ENCODE data around the gene TEKT3. TPM values are rescaled to one million over a fixed set of nuclear protein-coding genes. Genes with fewer than 3 reads are reported as not detected.

Gene TEKT3
- total and polyA plus RNA-seq, 5 experiments from 2014 or later: not detected

GRCh38 chr17:15267996-15268395 lies 73.4 kb downstream of the TEKT3 start:
- Mint-ChIP-seq H3K27me3 (peaks cover 18 to 52% (median 40%) of the 10 kb centered on the region in 5 donors), H3K4me3 (no peak overlapping the region), H3K27ac (no peak overlapping the region), H3K9me3 (no peaks in the 10 kb centered on the region), H3K4me1 (peaks cover 0 to 2% (median 0%) of the 10 kb centered on the region in 4 donors), H3K36me3 (no peaks in the 10 kb centered on the region)
- no peak for ATAC-seq
- POLR2A ChIA-PET: no interaction called here
- no peak for DNase-seq

DNA sequence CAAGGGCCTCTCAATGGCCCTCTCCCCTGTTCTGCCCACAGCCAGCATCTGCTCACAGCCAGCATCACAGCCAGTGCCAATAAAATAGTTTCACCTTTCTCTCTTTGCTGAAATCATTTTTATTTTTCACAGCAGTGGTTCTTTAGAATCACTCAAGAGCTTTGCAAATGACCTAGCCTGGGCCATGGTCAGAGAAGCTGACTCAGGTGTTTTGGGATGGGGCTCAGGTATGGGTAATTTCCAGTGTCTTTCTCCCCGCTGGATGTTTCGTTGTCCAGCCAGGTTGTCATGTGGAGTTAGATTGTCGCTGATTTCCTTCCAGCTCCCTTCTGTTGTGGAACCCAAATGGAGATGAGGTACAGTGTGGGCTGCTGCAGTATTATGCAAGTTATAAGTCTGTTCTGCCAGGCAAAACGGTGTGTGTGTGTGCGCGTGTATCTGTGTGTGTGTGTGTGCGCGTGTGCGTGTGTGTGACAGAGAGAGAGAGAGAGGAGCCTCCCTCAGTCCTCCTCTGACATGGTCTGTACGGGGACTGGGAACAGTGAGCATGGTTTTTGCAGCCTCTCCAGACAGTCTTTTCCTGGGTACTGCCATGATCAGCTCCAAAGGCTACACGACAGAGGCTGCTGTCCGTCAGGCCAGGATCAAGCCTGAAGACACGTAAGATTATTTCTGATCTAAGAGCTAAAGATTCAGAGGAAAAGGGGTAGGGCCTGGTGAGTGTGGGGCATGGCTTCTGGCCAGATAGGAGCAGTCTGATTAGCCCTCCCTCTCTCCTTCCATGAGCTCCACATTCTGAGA lies 74.9 kb downstream of the TEKT3 start:
- POLR2A ChIA-PET: no interaction called here
- Mint-ChIP-seq H3K27me3 (peaks cover 25 to 67% (median 44%) of the 10 kb centered on the region in 5 donors), H3K36me3 (no peaks in the 10 kb centered on the region), H3K4me3 (no peak overlapping the region), H3K4me1 (peaks cover 4 to 8% (median 5%) of the 10 kb centered on the region in 4 donors), H3K9me3 (no peaks in the 10 kb centered on the region), H3K27ac (no peak overlapping the region)
- no peak for DNase-seq
- ATAC-seq: no peak

- Mint-ChIP-seq H3K4me3 (no peak within 1 kb of the TSS), H3K27ac (no peak within 1 kb of the TSS), H3K27me3 (peaks cover 30 to 81% (median 46%) of the 10 kb centered on the region in 5 donors), H3K9me3 (no peaks in the 10 kb centered on the region), H3K4me1 (peaks cover 4 to 13% (median 12%) of the 10 kb centered on the region in 4 donors), H3K36me3 (no peaks in the 10 kb centered on the region)
- DNase-seq (no peak), ATAC-seq (no peak)
- POLR2A ChIA-PET: no interaction called here
Observed at GRCh38 chr17:15265131-15265530, 76.3 kb downstream of the TEKT3 start, which contains the start of gene PMP22. Gene PMP22 (minus strand): TSS chr17:15265326. CDS start chr17:15260727, 4,599 bp downstream.

- peaks cover 31 to 87% (median 47%) of the 10 kb centered on the region in 5 donors for H3K27me3 Mint-ChIP-seq
- H3K9me3 Mint-ChIP-seq: no peaks in the 10 kb centered on the region
- H3K4me1 Mint-ChIP-seq: peaks cover 4 to 14% (median 13%) of the 10 kb centered on the region in 4 donors
- no peak for DNase-seq
- no peak overlapping the region for H3K4me3 Mint-ChIP-seq
- ATAC-seq: no peak
- POLR2A ChIA-PET: no interaction called here
- no peak overlapping the region for H3K27ac Mint-ChIP-seq
- H3K36me3 Mint-ChIP-seq: no peaks in the 10 kb centered on the region
Observed at GRCh38 chr17:15264542-15264941, 76.9 kb downstream of the TEKT3 start.

DNA sequence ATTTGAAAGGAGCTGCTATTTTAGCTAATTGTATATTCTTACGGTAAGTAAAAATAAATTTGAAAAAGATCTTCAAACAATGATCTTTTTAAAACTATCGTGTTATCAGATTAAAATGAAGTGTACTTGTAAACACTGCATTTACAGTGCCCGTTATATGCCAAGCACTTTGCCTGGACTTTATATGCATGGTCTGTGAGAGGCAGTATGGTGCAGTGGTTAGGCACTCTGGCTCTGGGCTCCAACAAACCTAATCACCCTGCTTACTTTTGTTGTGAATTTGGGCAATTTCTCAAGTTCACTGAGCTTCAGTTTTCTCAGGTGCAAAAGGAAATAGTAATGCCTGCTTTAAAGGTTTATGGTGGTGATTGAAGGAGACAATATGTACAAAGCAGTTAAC lies 77.7 kb downstream of the TEKT3 start:
- no peaks in the 10 kb centered on the region for H3K36me3 Mint-ChIP-seq
- DNase-seq (no peak), ATAC-seq (no peak)
- POLR2A ChIA-PET: no interaction called here
- no peaks in the 10 kb centered on the region for H3K9me3 Mint-ChIP-seq
- H3K4me1 Mint-ChIP-seq: peaks cover 4 to 15% (median 13%) of the 10 kb centered on the region in 4 donors
- no peak overlapping the region for H3K4me3 Mint-ChIP-seq
- H3K27me3 Mint-ChIP-seq: peaks cover 38 to 96% (median 54%) of the 10 kb centered on the region in 5 donors
- H3K27ac Mint-ChIP-seq: no peak overlapping the region

DNA sequence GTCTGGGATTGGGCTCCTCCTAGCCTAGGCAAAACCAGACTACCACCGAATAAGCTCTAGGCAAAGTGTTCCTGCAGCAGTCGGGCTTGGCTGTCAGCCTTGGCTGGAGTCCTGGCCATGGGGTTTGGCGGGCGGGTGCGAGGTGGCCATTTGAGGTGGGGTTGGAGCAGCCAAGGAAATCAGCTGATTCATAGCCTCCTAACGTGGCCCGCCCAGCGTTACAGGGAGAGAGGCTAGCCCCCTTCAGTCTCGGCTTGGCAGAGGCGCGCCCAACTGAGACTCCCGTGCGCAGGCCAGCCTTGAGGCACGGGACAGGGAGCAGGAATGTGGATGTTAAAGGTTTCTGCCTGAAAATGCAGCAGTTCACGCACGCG lies 78.2 kb downstream of the TEKT3 start:
- POLR2A ChIA-PET: no interaction called here
- Mint-ChIP-seq H3K27ac (peak overlapping the region in 2 of 10 donors; percentile 26 to 30), H3K27me3 (peaks cover 42 to 100% (median 58%) of the 10 kb centered on the region in 5 donors), H3K4me1 (peaks cover 4 to 15% (median 13%) of the 10 kb centered on the region in 4 donors), H3K4me3 (no peak overlapping the region), H3K9me3 (no peaks in the 10 kb centered on the region), H3K36me3 (no peaks in the 10 kb centered on the region)
- ATAC-seq: no peak
- no peak for DNase-seq

- Mint-ChIP-seq H3K4me1 (peaks cover 6 to 18% (median 15%) of the 10 kb centered on the region in 4 donors), H3K27ac (peak overlapping the region in 2 of 10 donors; percentile 30 to 64), H3K36me3 (no peaks in the 10 kb centered on the region), H3K4me3 (peak overlapping the region in 3 of 10 donors; percentile 1 to 29 (median 14)), H3K27me3 (peaks cover 44 to 96% (median 57%) of the 10 kb centered on the region in 5 donors), H3K9me3 (no peaks in the 10 kb centered on the region)
- no peak for DNase-seq
- POLR2A ChIA-PET: no interaction called here
- no peak for ATAC-seq
Observed at GRCh38 chr17:15262291-15263205, 78.8 kb downstream of the TEKT3 start.

DNA sequence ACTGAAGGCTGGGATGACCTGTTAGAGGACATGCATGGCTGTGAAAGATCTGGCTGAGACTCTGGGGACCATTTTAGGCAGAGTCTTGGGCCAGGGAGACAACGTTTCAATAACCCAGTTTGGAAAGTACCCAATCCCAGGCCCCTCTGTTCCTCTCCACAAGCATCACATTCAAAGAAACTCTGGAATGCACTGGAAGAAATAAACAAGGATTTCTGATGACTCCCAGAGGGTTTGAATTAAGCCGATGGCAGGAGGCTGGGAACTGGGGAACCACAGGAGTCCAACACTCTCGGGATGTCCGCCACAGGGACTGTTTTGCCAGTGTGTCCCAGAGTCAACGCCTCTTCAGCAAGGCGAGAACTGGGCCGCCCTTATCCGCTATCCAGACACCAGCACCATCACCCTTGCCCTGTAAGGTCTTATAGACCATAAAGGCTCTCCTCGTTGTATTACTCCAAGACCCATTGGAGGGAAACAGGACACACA lies 79.6 kb downstream of the TEKT3 start:
- peaks cover 8 to 24% (median 22%) of the 10 kb centered on the region in 4 donors for H3K4me1 Mint-ChIP-seq
- H3K27me3 Mint-ChIP-seq: peaks cover 42 to 96% (median 58%) of the 10 kb centered on the region in 5 donors
- POLR2A ChIA-PET: no interaction called here
- H3K36me3 Mint-ChIP-seq: no peaks in the 10 kb centered on the region
- no peaks in the 10 kb centered on the region for H3K9me3 Mint-ChIP-seq
- H3K27ac Mint-ChIP-seq: no peak overlapping the region
- peak overlapping the region in 3 of 10 donors; percentile 1 to 29 (median 14) for H3K4me3 Mint-ChIP-seq
- no peak for ATAC-seq
- DNase-seq: no peak

GRCh38 chr17:15261258-15261801 lies 80.1 kb downstream of the TEKT3 start:
- peaks cover 8 to 24% (median 23%) of the 10 kb centered on the region in 4 donors for H3K4me1 Mint-ChIP-seq
- H3K4me3 Mint-ChIP-seq: peak overlapping the region in 7 of 10 donors; percentile 22 to 80 (median 43)
- H3K27me3 Mint-ChIP-seq: peaks cover 40 to 96% (median 56%) of the 10 kb centered on the region in 5 donors
- no peak overlapping the region for H3K27ac Mint-ChIP-seq
- ATAC-seq (no peak), DNase-seq (no peak)
- no peaks in the 10 kb centered on the region for H3K36me3 Mint-ChIP-seq
- no peaks in the 10 kb centered on the region for H3K9me3 Mint-ChIP-seq
- POLR2A ChIA-PET: no interaction called here

GRCh38 chr17:15260376-15261257 lies 80.8 kb downstream of the TEKT3 start:
- ATAC-seq (peak; percentile 65 to 80), DNase-seq (peak in 7 of 10 donors; percentile 17 to 33 (median 28))
- Mint-ChIP-seq H3K27me3 (peaks cover 40 to 96% (median 56%) of the 10 kb centered on the region in 5 donors), H3K4me3 (peak overlapping the region; percentile 72 to 84 (median 79)), H3K27ac (no peak overlapping the region), H3K9me3 (no peaks in the 10 kb centered on the region), H3K4me1 (peaks cover 8 to 24% (median 23%) of the 10 kb centered on the region in 4 donors), H3K36me3 (no peaks in the 10 kb centered on the region)
- POLR2A ChIA-PET: no interaction called here

DNA sequence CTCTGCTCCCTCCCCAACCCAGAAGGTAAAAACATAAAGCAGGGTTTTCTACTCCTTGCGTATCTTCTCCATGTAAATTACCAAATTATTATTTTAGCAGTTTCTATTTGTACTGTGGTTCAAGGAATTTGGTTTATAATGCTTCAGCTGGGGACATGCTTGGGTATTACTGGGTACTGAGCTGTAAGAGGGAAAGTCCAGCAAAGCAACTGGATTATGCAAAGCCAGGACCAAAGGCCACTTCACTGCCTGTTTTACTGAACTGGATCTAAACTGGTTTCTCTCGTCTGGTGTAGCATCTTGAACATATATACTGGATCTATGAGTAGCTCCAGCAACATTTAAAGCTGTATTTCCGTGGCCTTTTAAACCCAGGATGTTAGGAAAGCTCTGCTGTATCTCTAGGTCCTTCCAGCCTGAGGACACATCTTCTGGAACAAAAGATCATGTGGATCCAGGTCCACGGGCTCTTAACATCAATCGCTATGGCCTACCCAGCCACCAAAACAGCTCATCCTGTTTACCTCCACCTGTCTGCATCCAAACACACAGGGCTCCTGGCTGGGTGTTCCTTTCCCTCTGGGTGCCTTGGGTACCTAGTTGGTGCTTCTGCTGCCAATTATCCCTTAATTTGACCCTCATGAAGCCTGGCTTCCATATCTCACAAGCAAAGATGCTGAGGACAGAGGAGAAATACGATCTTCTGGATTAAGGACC lies 83.4 kb downstream of the TEKT3 start:
- no peak overlapping the region for H3K4me3 Mint-ChIP-seq
- H3K9me3 Mint-ChIP-seq: no peaks in the 10 kb centered on the region
- H3K4me1 Mint-ChIP-seq: peaks cover 8 to 24% (median 23%) of the 10 kb centered on the region in 4 donors
- no peaks in the 10 kb centered on the region for H3K36me3 Mint-ChIP-seq
- POLR2A ChIA-PET: no interaction called here
- DNase-seq: no peak
- no peak for ATAC-seq
- no peak overlapping the region for H3K27ac Mint-ChIP-seq
- H3K27me3 Mint-ChIP-seq: peaks cover 42 to 91% (median 49%) of the 10 kb centered on the region in 5 donors
